Measurements from ENCODE around the gene DLG5.

DNA sequence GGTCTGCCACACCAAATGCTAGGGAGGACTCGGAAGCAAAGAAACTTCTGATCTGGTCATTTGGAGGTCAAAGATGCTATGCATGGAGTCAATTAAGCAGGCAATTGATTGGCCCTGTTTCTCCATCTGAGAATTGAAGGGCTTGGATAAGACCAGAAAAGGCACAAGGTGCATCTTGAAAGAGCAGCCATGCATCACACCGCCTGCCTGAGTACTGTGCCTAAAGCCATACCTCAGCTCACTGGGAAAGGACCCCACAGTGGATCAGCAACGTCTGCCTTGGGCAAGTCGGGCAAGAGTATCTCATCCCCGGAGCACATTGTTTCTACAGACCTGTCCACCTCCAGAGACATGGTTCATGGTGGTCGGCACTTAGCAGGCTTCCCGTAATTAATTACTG lies 42.4 kb downstream of the DLG5 start:
- TF ChIP-seq ZNF274 (IDR thresholded peaks at IDR 0.05; ENCODE audit: low read depth, low read length) (no peak), YY1 (IDR thresholded peaks at IDR 0.05; ENCODE audit: insufficient read depth, insufficient read length) (no peak)
